C4-2B (cell line): Measurements from ENCODE around the gene LZTS3.

ENCODE experiments used
- H3K27ac ChIP-seq: fragments of 450-650 bp; 2 replicates; pipeline ENCODE4 v1.5.1; 2017
- CTCF ChIP-seq: fragments of 450-650 bp; conservative IDR thresholded peaks from 2 replicates; pipeline ENCODE4 v1.5.1; 2017; ENCODE audit warnings: mild to moderate bottlenecking
- ZFX ChIP-seq: fragments of 450-650 bp; IDR thresholded peaks from 2 replicates; pipeline ENCODE4 v1.6.1; 2017

The LZTS3 gene

GRCh38 chr20:3164043-3164762 lies 9.1 kb downstream of the LZTS3 start:
- no peak overlapping the region for H3K27ac ChIP-seq
- TF ChIP-seq ZFX (no peak), CTCF (no peak)

- no peak overlapping the region for H3K27ac ChIP-seq
- TF ChIP-seq ZFX: no peak
- TF ChIP-seq CTCF: no peak
Observed at GRCh38 chr20:3163099-3164042, 10.0 kb downstream of the LZTS3 start.

DNA sequence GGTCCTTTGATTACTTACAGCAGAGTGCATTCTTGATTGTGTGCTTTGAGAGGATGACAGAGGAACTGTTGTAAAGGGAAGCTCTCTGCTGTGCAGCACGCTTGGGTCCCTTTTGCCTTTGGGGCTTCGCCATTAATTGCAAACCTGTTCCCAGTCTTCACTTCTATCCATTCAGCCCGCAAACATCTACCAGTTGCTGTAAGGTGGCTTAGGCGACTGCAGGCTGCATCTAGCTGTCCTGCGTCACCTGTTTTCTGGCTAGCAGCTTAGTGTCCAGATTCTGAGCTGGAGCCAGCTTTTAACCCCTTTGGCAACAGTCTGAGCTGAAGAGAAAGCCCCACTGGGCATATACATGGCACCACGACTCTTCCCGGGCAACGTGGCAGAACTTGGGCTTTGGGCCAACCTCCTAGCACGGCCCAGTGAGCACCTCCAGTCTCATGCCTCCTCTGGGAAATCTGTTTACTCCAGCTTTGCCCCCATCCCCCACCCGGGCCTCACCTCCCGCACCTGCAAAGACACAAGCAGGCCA lies 11.2 kb downstream of the LZTS3 start:
- H3K27ac ChIP-seq: no peak overlapping the region
- no peak for TF ChIP-seq CTCF
- no peak for TF ChIP-seq ZFX

- no peak overlapping the region for H3K27ac ChIP-seq
Observed at GRCh38 chr20:3161316-3162079, 11.9 kb downstream of the LZTS3 start.

GRCh38 chr20:3160418-3160817 lies 12.9 kb downstream of the LZTS3 start:
- peak overlapping the region; percentile 88 for H3K27ac ChIP-seq

More at GRCh38 chr20:3161316-3162079, 11.9 kb downstream of the LZTS3 start:
- TF ChIP-seq ZFX: no peak
- no peak for TF ChIP-seq CTCF

GRCh38 chr20:3158968-3159431 lies 14.3 kb downstream of the LZTS3 start:
- TF ChIP-seq ZFX: no peak
- no peak for TF ChIP-seq CTCF
- H3K27ac ChIP-seq: peak overlapping the region; percentile 88

More at GRCh38 chr20:3160418-3160817, 12.9 kb downstream of the LZTS3 start:
- no peak for TF ChIP-seq CTCF
- TF ChIP-seq ZFX: no peak
